ENCODE data around the gene KRT6C.
"Not testable (repeated sequence)": the region's sequence is repeated elsewhere in the genome, so short reads cannot be mapped to it uniquely, and the experiment has no call there.

KRT6C gene

GRCh38 chr12:52499806-52500560, 26.4 kb upstream of the KRT6C start:
- DNase-seq: no peak

- no peak for DNase-seq
These were observed 25.3 kb upstream of the KRT6C start for GRCh38 chr12:52498946-52499345.

DNA sequence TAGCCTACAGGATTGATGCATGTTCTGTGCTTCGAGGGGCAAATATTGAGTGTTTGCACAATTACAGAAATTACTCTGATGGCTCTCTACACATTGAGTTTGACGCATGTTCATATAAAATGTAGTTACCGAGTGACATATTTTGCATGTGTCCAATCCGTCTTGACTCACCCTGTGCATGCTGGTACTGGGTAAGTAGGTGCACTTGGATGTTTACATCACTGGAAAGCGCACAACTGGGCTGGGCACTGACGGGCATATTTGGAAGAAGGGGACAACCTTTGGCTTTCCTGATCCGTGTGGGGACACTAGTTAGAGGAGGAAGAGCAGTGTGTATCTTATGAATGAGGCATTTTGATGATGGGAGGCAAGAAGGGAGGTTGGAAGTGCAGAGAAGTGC, 24.4 kb upstream of the KRT6C start:
- DNase-seq: no peak

- DNase-seq: peak; percentile 53
These were observed 23.0 kb upstream of the KRT6C start for GRCh38 chr12:52496590-52497071.

GRCh38 chr12:52496054-52496453, 22.4 kb upstream of the KRT6C start:
- DNase-seq: peak; percentile 78

DNA sequence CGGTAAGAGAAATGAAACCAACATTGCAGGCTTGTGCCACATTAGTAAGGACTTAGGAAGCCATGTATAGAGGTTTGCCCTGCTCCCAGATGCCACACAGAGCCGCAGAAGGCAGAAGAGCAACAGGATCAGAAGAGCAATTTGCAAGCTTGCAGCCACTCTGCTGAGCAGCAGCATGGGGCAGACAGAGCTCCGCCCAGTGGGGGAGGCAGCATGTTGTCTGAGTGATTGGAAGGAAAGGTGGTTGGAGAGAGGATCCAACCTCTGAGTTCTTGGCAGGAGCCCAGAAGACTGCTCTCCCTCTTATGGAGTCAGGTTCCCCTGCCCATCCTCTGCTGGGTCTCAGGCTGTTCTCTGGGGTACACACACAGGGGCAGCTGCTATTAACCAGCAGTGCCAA, 21.8 kb upstream of the KRT6C start:
- DNase-seq: peak; percentile 86

GRCh38 chr12:52494518-52494917, 20.9 kb upstream of the KRT6C start:
- no peak for DNase-seq

GRCh38 chr12:52494100-52494499, 20.5 kb upstream of the KRT6C start:
- DNase-seq: no peak

DNA sequence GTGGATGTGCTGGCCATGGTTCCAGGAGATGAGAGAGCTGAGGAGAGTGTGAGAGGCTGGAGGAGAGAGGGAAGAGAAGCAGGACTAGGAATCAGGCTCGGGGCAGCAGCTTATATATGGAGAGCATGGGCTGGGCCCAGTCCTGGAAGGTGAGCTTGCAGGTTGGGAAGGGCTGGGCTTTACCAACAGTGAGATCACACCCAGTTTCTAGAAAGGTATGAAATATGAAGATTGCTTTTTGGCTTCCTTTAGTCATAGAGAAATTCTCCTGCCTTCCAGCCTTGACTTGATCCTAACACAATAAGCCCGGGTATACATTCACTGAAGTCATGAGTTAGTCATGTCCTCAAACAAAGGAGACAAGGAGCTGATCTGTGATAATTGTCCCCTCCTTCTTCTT, 19.6 kb upstream of the KRT6C start, which contains the start of gene KRT6A:
KRT6A (minus strand) TSS at position 86 of the 400 bp plus-strand sequence; CDS start at position 17, 69 bp downstream.
- DNase-seq: no peak

DNA sequence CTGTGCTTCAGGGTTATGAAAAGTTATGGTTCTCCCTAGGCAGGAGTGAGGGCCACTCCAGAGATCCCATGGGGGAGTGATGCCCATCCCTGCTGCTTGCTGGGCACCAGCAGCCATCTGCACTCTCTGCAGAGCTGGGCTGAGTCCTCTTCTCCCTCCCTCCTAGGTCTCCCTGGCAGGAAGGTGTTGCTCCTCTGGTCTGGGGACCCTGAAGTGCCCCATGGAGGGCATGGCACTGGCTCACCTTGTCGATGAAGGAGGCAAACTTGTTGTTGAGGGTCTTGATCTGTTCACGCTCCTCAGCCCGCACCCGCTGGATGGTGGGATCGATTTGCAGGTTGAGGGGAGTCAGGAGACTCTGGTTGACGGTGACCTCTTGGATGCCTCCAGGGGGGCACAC, 18.8 kb upstream of the KRT6C start:
- DNase-seq: not testable (repeated sequence)

GRCh38 chr12:52491495-52491894, 17.9 kb upstream of the KRT6C start:
- DNase-seq: not testable (repeated sequence)

DNA sequence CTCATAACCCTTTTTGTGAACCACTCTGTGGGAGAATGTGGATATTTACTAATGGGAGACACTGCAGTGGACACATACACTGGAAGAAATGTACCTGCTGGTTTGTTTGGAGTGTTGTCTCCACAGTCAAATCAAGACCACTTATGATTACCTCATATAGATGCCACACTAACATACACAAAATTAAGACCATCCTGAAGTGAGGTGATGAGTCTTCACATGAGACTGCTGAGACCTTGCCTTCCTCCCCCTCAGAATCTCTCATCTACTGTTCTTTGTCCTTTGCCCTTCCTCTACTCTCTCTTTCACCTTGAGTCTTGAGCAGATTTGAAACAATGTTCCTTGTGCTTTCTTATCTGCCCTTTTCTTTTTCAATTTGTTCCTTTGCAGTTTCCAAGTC, 15.1 kb upstream of the KRT6C start:
- no peak for DNase-seq

- DNase-seq: not testable (repeated sequence)
These were observed 14.3 kb upstream of the KRT6C start for GRCh38 chr12:52487744-52488443.

- DNase-seq: no peak
These were observed 13.6 kb upstream of the KRT6C start for GRCh38 chr12:52487211-52487610.

DNA sequence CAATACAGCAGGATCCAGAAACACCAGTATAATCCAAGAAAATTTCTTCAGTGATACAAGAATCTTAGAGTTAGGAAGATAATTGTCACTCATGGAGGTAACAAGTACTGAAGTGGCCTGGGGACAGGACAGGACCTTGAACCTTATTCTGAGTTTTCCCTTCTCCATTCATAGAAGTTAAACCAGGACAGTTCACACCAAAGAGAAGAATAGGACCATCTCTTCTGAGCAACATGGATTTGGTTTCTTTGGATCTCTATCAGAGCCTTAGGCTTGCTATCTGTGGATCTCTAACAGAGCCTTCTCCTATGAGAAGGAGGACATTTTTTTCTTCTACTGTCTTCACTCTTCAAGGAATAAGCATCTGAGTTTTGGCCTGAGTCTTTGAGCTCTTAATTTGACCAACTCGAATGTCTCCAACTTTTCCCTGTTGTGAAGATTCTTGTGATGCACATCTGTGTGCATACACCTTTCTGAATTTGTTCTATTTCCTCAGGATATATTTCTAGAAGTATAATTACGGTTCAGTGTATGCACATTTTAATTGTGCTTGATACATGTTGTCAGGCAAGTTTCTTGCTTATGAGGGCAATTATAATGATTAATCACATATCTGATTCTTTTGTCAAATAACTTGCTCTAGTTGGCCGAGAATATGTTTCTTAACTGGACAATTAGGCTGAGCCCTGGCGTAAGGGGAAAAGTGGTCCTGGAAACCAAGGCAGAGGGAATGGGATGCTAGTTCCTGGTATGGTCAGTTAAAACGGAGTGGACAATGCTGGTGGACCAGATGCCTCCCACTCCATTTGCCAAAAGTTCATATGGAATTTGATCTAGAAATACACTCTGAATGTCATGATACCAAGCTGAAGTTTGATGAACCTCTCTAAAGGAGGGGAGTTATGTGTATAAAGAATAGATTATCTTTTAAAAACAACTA, 12.8 kb upstream of the KRT6C start:
- no peak for DNase-seq

DNA sequence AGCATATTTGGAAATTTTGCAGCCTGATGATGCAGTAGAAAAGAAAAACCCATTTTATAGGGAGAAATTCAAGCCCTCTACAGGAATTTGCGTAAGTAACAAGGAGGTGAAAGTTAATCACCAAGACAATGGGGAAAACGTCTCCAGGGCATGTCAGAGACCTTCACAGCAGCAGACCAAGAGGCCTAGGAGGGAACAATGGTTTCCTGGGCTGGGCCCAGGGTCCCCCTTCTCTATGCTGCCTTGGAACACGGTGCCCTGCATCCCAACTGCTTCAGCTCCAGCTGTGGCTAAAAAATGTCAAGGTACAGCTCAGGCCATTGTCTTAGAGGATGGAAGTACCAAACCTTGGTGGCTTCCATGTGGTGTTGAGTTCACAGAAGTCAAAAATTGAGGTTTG, 6.5 kb upstream of the KRT6C start:
- DNase-seq: no peak

DNA sequence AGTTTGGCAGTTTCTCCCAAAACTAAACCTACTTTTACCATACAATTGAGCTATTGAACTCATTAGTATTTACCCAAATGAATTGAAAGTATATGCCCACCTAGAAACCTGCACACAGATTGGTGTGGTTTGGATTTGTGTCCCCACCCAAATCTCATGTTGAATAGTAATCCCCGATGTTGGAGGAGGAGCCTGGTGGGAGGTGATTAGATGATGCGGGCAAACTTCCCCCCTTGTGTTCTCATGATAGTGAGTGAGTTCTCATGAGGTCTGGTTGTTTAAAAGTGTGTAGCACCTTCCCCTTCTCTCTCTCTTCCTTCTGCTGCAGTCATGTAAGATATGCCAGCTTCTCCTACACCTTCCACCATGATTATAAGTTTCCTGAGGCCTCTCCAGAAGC, 4.0 kb upstream of the KRT6C start:
- DNase-seq: no peak

- no peak for DNase-seq
These were observed 607 bp upstream of the KRT6C start for GRCh38 chr12:52474212-52474611.

DNA sequence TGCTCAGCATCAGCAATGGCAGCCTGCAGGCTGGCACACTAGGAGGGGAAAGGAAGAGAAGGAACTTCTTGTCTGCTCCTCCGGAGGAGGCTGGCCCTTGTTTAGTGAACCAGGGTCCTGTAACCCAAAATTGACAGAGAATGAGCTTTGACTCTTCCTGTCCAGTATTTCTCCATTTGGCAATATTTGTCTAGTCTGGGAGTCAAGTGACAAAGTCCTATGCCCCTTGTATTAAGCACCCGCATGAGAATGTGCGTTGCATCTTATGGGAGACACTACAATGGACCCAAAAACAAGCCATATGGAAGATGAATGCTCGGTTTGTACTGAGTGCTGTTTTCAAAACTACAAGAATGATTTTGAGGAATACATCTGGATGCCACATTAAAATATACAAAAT, 3.8 kb downstream of the KRT6C start:
- DNase-seq: no peak

DNA sequence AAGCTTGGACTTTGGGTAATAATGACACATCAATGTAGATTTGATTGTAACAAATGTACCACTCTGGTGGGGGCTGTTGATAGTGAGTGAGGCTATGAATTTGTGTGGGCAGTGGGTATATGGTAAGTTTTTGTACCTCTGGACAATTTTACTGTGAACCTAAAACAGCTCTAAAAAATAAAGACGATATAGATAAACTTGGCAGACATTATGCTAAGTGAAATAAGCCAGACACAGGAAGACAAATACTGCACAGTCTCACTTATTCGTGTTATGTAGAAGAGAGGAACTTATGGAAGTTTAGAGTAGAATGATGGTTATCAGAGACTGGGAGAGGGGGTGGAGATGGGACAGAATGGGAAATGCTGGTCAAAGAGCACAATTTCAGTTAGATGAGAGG, 8.7 kb downstream of the KRT6C start:
- DNase-seq: no peak

DNA sequence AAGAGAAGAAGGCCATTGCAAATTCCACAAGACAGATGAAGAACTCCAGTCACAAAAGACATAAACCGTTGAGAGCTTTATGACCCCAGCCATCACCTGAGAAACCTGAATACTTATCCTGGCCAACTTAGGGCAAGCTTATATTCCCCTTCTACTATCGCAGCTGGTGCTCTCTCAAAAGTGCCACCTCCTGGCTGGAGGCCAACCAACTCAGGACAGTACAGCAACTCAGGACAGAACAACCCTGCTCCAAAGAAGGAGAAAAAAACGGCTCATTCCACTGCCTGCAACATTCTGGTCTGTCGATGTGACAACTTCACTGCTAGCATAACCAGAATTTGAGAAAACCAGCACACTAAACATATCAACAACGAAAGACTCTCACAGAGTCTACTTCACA, 11.9 kb downstream of the KRT6C start:
- no peak for DNase-seq

GRCh38 chr12:52458861-52459260, 14.7 kb downstream of the KRT6C start:
- DNase-seq: no peak

GRCh38 chr12:52455821-52456220, 17.8 kb downstream of the KRT6C start:
- no peak for DNase-seq

All from NCI-H345 (cell line).